GM12878 (cell line): ENCODE results near the gene ELK3. TPM values are rescaled to one million over a fixed set of nuclear protein-coding genes. Genes with fewer than 3 reads are reported as not detected.

ENCODE experiments used
- polyA plus RNA-seq, 11 experiments: library from polyadenylated mRNA; depleted of rRNA in 4 of 11; unstranded in 6 of 11; stranded (reverse) in 5 of 11; fragments of >200 nt; fragmentation: Nextera tagmentation in 4 of 11; fragmentation: Illumina TruSeq in 1 of 11; extraction: Ambion mirVana in 4 of 11; extraction: Trizol in 1 of 11; gene quantifications; 1 replicate in 1 of 11; 2 replicates in 10 of 11; pipeline versions ENCODE4 v1.2.1 to v1.2.3, GENCODE V29; 2011 to 2016; ENCODE audit warnings: inconsistent platforms in 2 of 11, missing spikeins in 2 of 11, low read depth in 1 of 11
- small RNA-seq: library from RNA; depleted of rRNA; stranded (forward); fragments of <200 nt; gene quantifications from one replicate; pipeline ENCODE3, GENCODE V24; 2014
- total RNA-seq, 4 experiments: library from RNA; depleted of rRNA in 3 of 4; stranded (reverse); fragments of >200 nt in 3 of 4; fragmentation: Illumina TruSeq in 1 of 4; extraction: Trizol in 1 of 4; gene quantifications; 2 replicates each; pipeline versions ENCODE4 v1.2.1 to v1.2.3, GENCODE V29; 2013 to 2021

Gene ELK3
- total and polyA plus RNA-seq, 10 of the 15 experiments (the other 5 are each of a cell fraction or from before 2014, with no cell fraction given): 0.37 to 4.8 (median 0.88) TPM

Small RNAs within 50 kb of the gene (small RNA-seq; reads per million reads assigned to genes)
- gene RNU4-24P: not detected

Other genes starting within 250 kb of the ELK3 start
- 0.45 TPM in 1 of 2 replicates, not detected in the other for gene HAL, start 198.0 kb upstream of the ELK3 start, total RNA-seq (2014; rRNA removed)
- gene HAL, start 198.0 kb upstream of the ELK3 start, total RNA-seq (2014; rRNA removed; fragmentation: Illumina TruSeq; extraction: Trizol): 0.04 TPM in 1 of 2 replicates, not detected in the other
- 0.11 and 0.18 TPM in 2 replicates for gene HAL, start 198.0 kb upstream of the ELK3 start, total RNA-seq (2021)
- gene HAL, start 198.0 kb upstream of the ELK3 start, polyA plus RNA-seq (2011; rRNA removed): 0.10 and 0.14 TPM in 2 replicates
- gene HAL, start 198.0 kb upstream of the ELK3 start, polyA plus RNA-seq (2014; fragmentation: Illumina TruSeq; extraction: Trizol): 0.06 and 0.52 TPM in 2 replicates
- gene HAL, start 198.0 kb upstream of the ELK3 start, polyA plus RNA-seq (2014; fragmentation: Nextera tagmentation; extraction: Ambion mirVana): under 1 TPM; 0.08 to 0.13 TPM
- 0.13 and 0.38 TPM in 2 replicates for gene HAL, start 198.0 kb upstream of the ELK3 start, polyA plus RNA-seq (2014; rRNA removed)
- under 1 TPM in 1 of 2 experiments, not detected in 1; 0.19 TPM for gene HAL, start 198.0 kb upstream of the ELK3 start, polyA plus RNA-seq (2016; fragmentation: Nextera tagmentation; extraction: Ambion mirVana)
- gene LTA4H, start 158.8 kb upstream of the ELK3 start, total RNA-seq (2014; rRNA removed): 46.5 and 55.0 TPM in 2 replicates
- 63.1 and 63.4 TPM in 2 replicates for gene LTA4H, start 158.8 kb upstream of the ELK3 start, total RNA-seq (2014; rRNA removed; fragmentation: Illumina TruSeq; extraction: Trizol)
- 44.7 and 45.9 TPM in 2 replicates for gene LTA4H, start 158.8 kb upstream of the ELK3 start, total RNA-seq (2021)
- gene LTA4H, start 158.8 kb upstream of the ELK3 start, polyA plus RNA-seq (2011; rRNA removed): 106 and 161 TPM in 2 replicates
- gene LTA4H, start 158.8 kb upstream of the ELK3 start, polyA plus RNA-seq (2014; fragmentation: Illumina TruSeq; extraction: Trizol): 73.6 and 99.5 TPM in 2 replicates
- 10 to 100 TPM; 47.2 to 47.4 TPM for gene LTA4H, start 158.8 kb upstream of the ELK3 start, polyA plus RNA-seq (2014; fragmentation: Nextera tagmentation; extraction: Ambion mirVana)
- 47.6 and 51.3 TPM in 2 replicates for gene LTA4H, start 158.8 kb upstream of the ELK3 start, polyA plus RNA-seq (2014; rRNA removed)
- gene LTA4H, start 158.8 kb upstream of the ELK3 start, polyA plus RNA-seq (2016; fragmentation: Nextera tagmentation; extraction: Ambion mirVana): 10 to 100 TPM; 43.9 to 45.9 TPM
- gene CDK17, start 206.1 kb downstream of the ELK3 start, total RNA-seq (2014; rRNA removed): 20.7 and 27.2 TPM in 2 replicates
- 30.7 and 35.2 TPM in 2 replicates for gene CDK17, start 206.1 kb downstream of the ELK3 start, total RNA-seq (2014; rRNA removed; fragmentation: Illumina TruSeq; extraction: Trizol)
- 22.5 and 24.1 TPM in 2 replicates for gene CDK17, start 206.1 kb downstream of the ELK3 start, total RNA-seq (2021)
- gene CDK17, start 206.1 kb downstream of the ELK3 start, polyA plus RNA-seq (2011; rRNA removed): 45.6 and 58.6 TPM in 2 replicates
- gene CDK17, start 206.1 kb downstream of the ELK3 start, polyA plus RNA-seq (2014; fragmentation: Illumina TruSeq; extraction: Trizol): 25.2 and 51.7 TPM in 2 replicates
- gene CDK17, start 206.1 kb downstream of the ELK3 start, polyA plus RNA-seq (2014; fragmentation: Nextera tagmentation; extraction: Ambion mirVana): 1 to 10 TPM; 5.6 to 6.1 TPM
- 10.3 and 14.6 TPM in 2 replicates for gene CDK17, start 206.1 kb downstream of the ELK3 start, polyA plus RNA-seq (2014; rRNA removed)
- gene CDK17, start 206.1 kb downstream of the ELK3 start, polyA plus RNA-seq (2016; fragmentation: Nextera tagmentation; extraction: Ambion mirVana): 10 to 100 TPM; 15.9 to 16.0 TPM